NCI-H1694 treated with DMSO at 0.1 percent for 48 hours (cell line): ENCODE data around the gene PRUNE2.
"Not testable (repeated sequence)": the region's sequence is repeated elsewhere in the genome, so short reads cannot be mapped to it uniquely, and the experiment has no call there.

ENCODE experiments used
- DNase-seq: peaks from one replicate; lab custom pipeline; 2025; lab: John Stamatoyannopoulos, UW

PRUNE2 gene

GRCh38 chr9:76600007-76600615 lies 305.8 kb downstream of the PRUNE2 start:
- DNase-seq: no peak

- DNase-seq: no peak
Observed at GRCh38 chr9:76598981-76599380, 306.9 kb downstream of the PRUNE2 start.

- no peak for DNase-seq
Observed at GRCh38 chr9:76595645-76596044, 310.3 kb downstream of the PRUNE2 start.

- no peak for DNase-seq
Observed at GRCh38 chr9:76594764-76595424, 311.0 kb downstream of the PRUNE2 start.

- not testable (repeated sequence) for DNase-seq
Observed at GRCh38 chr9:76593961-76594735, 311.8 kb downstream of the PRUNE2 start.

GRCh38 chr9:76592974-76593347 lies 313.0 kb downstream of the PRUNE2 start:
- DNase-seq: no peak

GRCh38 chr9:76592091-76592973 lies 313.6 kb downstream of the PRUNE2 start:
- DNase-seq: no peak

GRCh38 chr9:76591256-76591950 lies 314.5 kb downstream of the PRUNE2 start:
- no peak for DNase-seq

- no peak for DNase-seq
Observed at GRCh38 chr9:76588316-76588715, 317.6 kb downstream of the PRUNE2 start.

- DNase-seq: no peak
Observed at GRCh38 chr9:76586390-76587314, 319.3 kb downstream of the PRUNE2 start.

- no peak for DNase-seq
Observed at GRCh38 chr9:76585487-76586389, 320.2 kb downstream of the PRUNE2 start.

- DNase-seq: no peak
Observed at GRCh38 chr9:76583256-76583655, 322.7 kb downstream of the PRUNE2 start.

GRCh38 chr9:76581731-76582130 lies 324.2 kb downstream of the PRUNE2 start:
- DNase-seq: no peak

- no peak for DNase-seq
Observed at GRCh38 chr9:76580820-76581219, 325.1 kb downstream of the PRUNE2 start.

GRCh38 chr9:76580188-76580587 lies 325.7 kb downstream of the PRUNE2 start:
- no peak for DNase-seq

- DNase-seq: no peak
Observed at GRCh38 chr9:76576344-76576743, 329.6 kb downstream of the PRUNE2 start.

- no peak for DNase-seq
Observed at GRCh38 chr9:76575761-76576160, 330.2 kb downstream of the PRUNE2 start.

GRCh38 chr9:76573905-76574760 lies 331.8 kb downstream of the PRUNE2 start:
- no peak for DNase-seq
